Putamen (tissue), 1 donor: ENCODE results near the gene CBX8.
A peak's percentile ranks its signal among the peaks of the same experiment; 100 is the strongest.
"Not testable (repeated sequence)": the region's sequence is repeated elsewhere in the genome, so short reads cannot be mapped to it uniquely, and the experiment has no call there.

ENCODE experiments used
- DNase-seq: peaks from one replicate; pipeline ENCODE4 v3.0.0-alpha.2; 2016; ENCODE audit warnings: low spot score

Gene CBX8

DNA sequence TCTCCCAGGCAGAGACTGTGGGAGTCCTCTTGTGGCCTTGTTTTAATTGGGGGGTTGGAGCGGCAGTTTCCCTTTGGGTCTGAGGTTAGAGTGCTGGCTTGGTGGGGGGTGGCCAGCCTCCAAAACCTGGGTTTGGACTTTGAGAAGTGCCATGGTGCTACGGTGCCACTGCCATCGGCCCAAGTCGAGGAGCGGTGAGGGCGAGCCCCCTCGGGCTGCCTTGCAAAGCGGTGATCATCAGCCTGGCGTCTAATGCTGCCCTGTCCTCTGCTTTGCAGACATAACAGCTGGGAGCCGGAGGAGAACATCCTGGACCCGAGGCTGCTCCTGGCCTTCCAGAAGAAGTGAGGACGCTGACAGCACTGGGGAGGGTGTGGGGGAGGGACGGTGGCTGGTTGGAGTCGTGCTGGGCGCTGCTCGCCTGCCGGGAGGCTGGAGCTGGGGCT lies 17.8 kb downstream of the CBX8 start:
- DNase-seq = no peak

DNA sequence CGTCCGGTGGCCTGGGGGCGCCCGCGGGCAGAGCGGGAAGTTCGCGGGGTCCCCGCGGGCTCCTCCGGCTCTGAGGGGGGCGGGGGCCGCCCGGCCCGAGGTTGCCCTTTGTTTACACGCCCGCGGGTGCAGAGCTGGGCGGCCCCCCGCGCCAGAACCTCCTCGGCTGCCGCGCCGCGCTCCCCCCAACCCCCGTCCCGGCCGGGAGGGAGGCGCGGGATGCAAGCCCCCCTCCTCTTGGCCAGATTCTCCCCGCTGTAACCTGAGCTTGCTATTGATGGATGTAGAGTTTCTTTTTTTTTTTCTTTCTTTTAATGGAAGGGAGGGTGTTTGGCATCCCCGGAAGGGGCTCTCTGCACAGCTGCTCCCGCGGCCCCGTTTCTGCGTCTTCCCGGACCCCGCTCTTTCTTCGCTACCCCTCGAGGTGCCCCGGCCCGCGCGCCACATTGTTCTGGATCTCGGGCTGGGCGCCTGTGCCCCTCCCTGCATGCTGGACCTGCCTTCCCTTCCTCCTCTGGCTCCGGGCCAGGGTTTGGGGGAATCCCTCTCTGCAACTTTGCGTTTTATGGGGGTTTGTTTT lies 18.3 kb downstream of the CBX8 start:
- DNase-seq = no peak

DNA sequence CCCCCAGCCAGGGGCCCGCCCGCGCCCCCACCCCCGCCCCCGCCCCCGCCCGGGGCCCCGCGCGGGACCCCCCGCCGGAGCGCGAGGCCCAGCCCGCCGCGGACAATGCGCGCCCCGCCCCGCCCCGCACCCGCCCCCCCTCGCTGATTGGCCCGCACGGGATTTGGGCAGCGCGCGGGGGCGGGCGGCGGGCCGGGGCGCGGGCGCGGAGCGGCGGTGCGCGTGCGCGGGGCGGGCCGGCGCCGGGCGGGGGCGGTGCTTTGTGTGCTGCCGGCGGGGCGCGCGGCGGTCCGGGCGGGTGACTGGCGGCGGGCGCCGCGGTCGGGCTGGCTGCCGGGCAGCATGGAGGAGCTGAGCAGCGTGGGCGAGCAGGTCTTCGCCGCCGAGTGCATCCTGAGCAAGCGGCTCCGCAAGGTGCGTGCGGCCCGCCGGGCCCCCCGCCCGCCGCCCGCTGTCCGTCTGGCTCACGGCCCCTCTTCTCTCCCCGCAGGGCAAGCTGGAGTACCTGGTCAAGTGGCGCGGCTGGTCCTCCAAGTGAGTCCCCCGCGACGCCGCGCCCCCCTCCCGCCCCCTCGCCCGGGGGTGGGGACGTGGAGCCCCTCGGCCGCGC lies 18.9 kb downstream of the CBX8 start, which contains the start of gene CBX2:
Gene CBX2 (plus strand): TSS at position 255 of the 610 bp plus-strand sequence. CDS start 88 bp downstream, at position 343.
- DNase-seq = peak; percentile 74

DNA sequence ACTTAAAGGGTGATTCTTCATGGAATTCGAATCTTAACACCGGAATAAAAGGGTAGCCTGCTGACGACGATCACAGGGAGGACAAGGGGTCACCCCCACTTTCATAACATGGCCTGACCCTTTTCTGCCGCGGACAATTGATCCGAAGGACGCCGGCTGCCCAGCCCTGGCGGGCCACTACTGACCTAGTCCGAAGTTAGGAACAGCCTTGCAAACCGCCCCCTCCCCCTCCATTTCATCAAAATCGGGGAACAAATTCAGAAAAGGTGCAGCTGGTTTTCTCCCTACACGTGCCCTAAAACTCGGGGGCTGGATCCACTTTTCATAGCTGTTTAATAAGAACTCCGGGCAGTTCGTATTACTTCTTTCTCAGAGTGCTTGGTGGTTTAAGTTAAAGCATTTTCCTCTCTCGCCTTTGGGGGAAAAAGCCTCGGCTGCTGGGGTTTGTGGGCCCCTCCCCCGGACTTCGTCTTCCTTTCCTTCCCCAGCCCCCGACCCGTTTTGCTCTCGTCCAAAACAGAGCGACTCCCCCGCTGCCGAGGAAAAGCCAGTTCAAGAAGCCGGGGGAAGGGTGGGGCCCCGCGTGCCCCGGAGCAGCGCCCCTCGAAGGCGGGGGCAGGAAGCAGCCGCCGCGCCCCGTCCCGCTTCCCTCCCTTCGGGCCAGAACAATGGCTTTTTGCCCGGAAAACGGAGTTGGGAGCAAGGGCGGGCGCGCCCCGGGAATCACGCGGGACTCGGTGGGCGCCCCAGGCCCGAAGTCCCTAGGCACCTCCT lies 19.6 kb downstream of the CBX8 start:
- DNase-seq = peak; percentile 55

GRCh38 chr17:79776376-79777119 lies 20.3 kb downstream of the CBX8 start:
- DNase-seq = no peak

- no peak for DNase-seq
These were observed 21.2 kb downstream of the CBX8 start for GRCh38 chr17:79775632-79776031.

- no peak for DNase-seq
These were observed 22.3 kb downstream of the CBX8 start for GRCh38 chr17:79774561-79774975.

- not testable (repeated sequence) for DNase-seq
These were observed 24.2 kb downstream of the CBX8 start for GRCh38 chr17:79772726-79773125.

DNA sequence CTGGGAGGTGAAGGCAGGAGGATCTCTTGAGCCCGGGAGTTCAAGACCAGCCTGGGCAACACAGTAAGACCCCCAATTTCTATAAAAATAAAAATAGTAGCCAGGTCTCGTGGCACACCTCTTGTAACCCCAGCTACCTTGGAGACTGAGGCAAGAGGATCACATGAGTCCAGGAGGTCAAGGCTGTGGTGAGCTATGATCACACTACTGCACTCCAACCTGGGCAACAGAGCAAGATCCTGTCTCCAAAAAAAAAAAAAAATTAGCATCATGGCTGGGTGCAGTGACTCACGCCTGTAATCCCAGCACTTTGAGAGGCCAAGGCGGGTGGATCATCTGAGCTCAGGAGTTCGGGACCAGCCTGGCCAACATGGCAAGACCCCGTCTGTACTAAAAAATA lies 25.6 kb downstream of the CBX8 start:
- no peak for DNase-seq

GRCh38 chr17:79769570-79770506 lies 27.0 kb downstream of the CBX8 start:
- DNase-seq = no peak

- no peak for DNase-seq
These were observed 31.2 kb downstream of the CBX8 start for GRCh38 chr17:79765708-79766107.

DNA sequence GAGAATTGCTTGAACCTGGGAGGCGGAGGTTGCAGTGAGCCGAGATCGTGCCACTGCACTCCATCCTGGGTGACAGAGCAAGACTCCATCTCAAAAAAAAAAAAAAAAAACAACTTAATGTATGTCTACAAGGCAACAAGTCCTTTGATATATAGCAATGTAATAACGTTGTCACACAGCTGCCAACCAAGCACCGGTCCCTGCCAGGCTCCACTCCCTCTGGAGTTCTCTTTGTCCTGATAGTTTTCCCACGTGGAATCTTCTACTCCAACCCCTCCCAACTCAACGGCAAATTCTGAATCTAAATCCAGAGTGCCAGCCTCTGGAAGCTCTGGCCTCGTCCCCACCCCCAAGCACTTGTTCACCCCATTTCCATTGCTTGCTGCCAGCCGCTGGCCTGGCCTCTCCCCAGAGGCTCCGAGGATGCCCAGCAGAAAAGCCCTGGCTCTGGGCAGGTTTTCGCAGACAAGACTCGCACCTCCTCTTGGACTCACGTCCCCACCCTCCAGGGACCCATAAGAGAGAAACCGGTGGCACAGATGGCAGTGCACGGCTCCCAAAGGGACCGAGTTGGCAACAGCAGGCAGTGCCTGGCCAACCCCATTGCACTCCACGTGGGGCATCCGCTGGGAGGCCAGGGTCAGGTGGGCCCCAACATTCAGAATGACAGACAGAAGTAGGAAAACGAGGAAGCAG lies 34.8 kb downstream of the CBX8 start:
- DNase-seq = no peak

- no peak for DNase-seq
These were observed 36.5 kb downstream of the CBX8 start for GRCh38 chr17:79760197-79760906.

GRCh38 chr17:79758271-79758670 lies 38.6 kb downstream of the CBX8 start:
- DNase-seq = no peak

DNA sequence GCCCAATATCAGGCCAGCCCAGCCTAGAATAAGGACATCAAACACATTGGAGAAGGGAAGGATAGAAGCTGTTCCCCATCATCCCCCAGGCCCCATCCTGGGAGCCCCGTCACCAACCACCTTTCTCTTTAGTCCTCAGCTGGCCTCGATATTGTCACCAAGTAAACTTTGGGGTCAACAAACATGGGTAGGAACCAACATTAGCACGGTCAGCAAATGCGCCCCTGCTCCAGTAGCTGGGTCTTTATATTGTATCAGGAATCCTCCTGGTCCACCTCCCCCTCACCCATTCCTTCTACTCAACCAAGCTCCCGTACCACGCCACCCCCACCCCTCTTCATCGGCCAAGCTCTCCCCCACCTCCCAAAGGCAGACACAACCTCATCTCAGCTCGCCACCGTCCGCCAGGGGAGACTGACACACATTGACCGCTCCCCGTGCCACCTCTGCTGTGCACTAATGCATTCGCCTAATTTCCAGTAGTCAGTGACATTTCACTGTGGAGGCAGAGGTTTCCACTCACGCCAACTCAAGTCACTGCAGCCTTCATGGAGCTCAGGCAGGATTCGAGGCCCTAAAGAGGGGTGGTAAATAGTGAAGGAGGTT lies 39.6 kb downstream of the CBX8 start:
- no peak for DNase-seq

DNA sequence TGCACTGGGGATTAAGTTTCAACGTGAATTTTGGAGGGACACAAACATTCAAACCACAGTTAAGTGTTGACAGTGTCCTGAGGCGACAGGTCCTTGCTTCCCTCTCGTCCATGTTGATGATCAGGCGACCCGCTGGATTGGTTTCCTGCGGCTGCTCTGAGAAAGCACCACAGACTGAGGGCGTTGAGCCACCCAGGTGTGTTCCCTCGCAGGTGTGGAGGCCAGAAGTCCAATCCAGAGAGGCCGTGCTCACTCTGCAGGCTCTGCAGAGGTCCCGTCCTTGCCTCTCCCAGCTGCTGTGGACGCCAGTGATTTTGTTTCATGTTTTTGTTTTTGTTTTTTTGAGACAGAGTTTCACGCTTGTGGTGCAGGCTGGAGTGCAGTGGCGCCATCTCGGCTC lies 41.3 kb downstream of the CBX8 start:
- DNase-seq = no peak

GRCh38 chr17:79754903-79755302 lies 42.0 kb downstream of the CBX8 start:
- DNase-seq = not testable (repeated sequence)

DNA sequence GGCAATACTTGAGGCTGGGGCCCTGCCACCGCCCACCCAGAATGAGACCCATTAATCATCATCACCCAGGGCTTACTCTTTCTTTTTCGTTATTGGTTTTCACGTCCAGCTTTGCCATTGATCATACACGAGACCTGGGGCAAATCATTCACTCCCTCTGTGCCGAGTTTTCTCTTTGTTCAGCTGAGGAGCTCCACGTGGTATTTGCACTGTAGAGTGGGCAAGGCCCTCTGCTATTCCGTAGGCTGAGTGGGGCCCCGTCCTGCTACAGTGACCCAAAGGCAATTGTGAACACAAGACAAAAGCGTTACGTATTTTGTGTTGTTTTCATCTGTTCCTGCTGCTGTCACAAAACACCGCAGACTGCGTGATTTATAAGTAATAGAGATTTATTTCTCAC lies 42.5 kb downstream of the CBX8 start:
- DNase-seq = no peak

- no peak for DNase-seq
These were observed 44.7 kb downstream of the CBX8 start for GRCh38 chr17:79752175-79752574.
